Stimulated activated naive CD8-positive, alpha-beta T cell treated with anti-CD3 and anti-CD28 coated beads, Interleukin-15, amount 100 ng/mL, for 72 hours (primary cell): Measurements from ENCODE around the gene PDZD8.
"Not testable (repeated sequence)": the region's sequence is repeated elsewhere in the genome, so short reads cannot be mapped to it uniquely, and the experiment has no call there.

Experiments
- ATAC-seq: fragments of 150-1000 bp; cut with Tn5 transposase; 2 replicates; pipeline ENCODE4 v1.10.0; 2021; ENCODE audit warnings: mild to moderate bottlenecking, moderate library complexity
- DNase-seq, 2 donors: peaks; one replicate each; pipeline ENCODE4 v3.0.0; 2021 to 2022
- H3K27ac Mint-ChIP-seq, 2 donors: one replicate each; pipeline ENCODE4 v1.8.0; 2022; ENCODE audit warnings: mild to moderate bottlenecking in 2 of 2, mixed read lengths in 2 of 2, moderate library complexity in 2 of 2
- H3K27me3 Mint-ChIP-seq: one replicate; pipeline ENCODE4 v1.8.0; 2022; ENCODE audit warnings: mixed read lengths
- H3K4me1 Mint-ChIP-seq: one replicate; pipeline ENCODE4 v1.8.0; 2022; ENCODE audit warnings: mild to moderate bottlenecking, mixed read lengths
- H3K4me3 Mint-ChIP-seq, 2 donors: one replicate each; pipeline ENCODE4 v1.8.0; 2022; ENCODE audit warnings: mild to moderate bottlenecking in 2 of 2, mixed read lengths in 2 of 2, moderate library complexity in 1 of 2
- H3K9me3 Mint-ChIP-seq, 2 donors: one replicate each; pipeline ENCODE4 v1.8.0; 2022; ENCODE audit warnings: mixed read lengths in 2 of 2

Gene PDZD8

DNA sequence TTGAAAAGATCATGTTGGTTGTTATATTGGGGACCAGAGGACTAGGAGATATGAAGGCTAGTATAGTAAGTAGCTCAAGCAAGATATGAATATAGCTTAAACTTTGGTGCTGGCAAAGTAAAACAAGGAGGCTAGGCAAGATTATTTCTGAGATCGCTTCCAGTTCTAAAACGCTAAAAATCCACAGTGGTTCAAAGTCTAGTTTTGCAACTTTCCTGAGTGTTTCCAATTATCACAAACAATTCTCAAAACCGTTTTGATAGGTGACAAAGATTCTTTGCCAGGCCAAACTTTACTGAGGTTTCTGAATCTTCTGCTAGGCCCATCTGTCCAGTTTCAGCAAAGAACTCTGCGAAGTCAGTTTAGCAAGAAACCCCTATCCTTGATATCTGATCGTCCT lies 35.3 kb downstream of the PDZD8 start:
- ATAC-seq: no peak
- H3K4me3 Mint-ChIP-seq: no peak overlapping the region
- no peak for DNase-seq
- H3K27ac Mint-ChIP-seq: no peak overlapping the region
- H3K9me3 Mint-ChIP-seq: peaks cover 0 to 5% of the 10 kb centered on the region in 2 donors
- peaks cover 13% of the 10 kb centered on the region for H3K4me1 Mint-ChIP-seq
- no peaks in the 10 kb centered on the region for H3K27me3 Mint-ChIP-seq

DNA sequence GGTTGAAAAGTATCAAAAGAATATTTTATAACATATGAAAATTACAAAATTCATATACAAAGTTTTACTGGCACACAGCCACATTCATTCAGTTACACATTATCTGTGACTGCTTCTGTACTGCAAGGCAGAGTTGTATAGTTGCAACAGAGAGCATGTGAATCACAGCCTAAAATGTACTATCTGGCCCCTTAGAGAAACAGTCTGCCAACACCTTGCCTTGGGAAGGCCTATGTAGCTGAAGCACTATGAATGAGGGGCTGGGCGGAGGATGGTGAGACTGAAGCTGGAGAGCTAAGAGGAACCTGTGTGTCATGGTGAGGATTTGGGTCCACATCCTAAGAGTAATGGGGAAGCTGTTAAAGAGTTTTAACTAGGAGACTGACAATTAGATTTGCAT lies 35.7 kb downstream of the PDZD8 start:
- H3K4me1 Mint-ChIP-seq: peaks cover 12% of the 10 kb centered on the region
- no peak for DNase-seq

DNA sequence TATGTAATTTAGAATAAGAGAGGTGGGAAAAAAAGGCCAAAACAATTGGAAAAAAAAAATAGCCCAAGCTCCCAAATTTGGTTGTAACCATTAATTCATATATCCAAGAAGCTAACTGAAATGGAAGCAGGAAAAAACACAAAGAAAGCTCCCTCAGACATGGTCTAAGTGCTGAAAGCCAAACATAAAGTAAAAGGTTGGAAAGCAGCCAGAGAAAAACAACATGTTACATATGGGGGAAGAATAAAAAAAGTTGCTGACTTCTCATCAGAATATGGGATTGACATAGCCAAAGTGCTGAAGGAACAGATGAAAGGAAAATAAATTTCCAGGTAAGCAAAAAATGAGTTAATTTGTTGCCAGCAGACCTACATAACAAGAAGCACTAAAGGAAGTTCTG lies 40.3 kb downstream of the PDZD8 start:
- ATAC-seq (no peak), DNase-seq (no peak)
- peaks cover 0 to 14% of the 10 kb centered on the region in 2 donors for H3K9me3 Mint-ChIP-seq
- no peak overlapping the region for H3K4me3 Mint-ChIP-seq
- no peak overlapping the region for H3K27ac Mint-ChIP-seq
- no peaks in the 10 kb centered on the region for H3K4me1 Mint-ChIP-seq
- no peaks in the 10 kb centered on the region for H3K27me3 Mint-ChIP-seq

More for the DNA sequence above, 35.7 kb downstream of the PDZD8 start:
- ATAC-seq: no peak
- H3K4me3 Mint-ChIP-seq: no peak overlapping the region
- no peak overlapping the region for H3K27ac Mint-ChIP-seq
- peaks cover 0 to 9% of the 10 kb centered on the region in 2 donors for H3K9me3 Mint-ChIP-seq
- H3K27me3 Mint-ChIP-seq: no peaks in the 10 kb centered on the region

DNA sequence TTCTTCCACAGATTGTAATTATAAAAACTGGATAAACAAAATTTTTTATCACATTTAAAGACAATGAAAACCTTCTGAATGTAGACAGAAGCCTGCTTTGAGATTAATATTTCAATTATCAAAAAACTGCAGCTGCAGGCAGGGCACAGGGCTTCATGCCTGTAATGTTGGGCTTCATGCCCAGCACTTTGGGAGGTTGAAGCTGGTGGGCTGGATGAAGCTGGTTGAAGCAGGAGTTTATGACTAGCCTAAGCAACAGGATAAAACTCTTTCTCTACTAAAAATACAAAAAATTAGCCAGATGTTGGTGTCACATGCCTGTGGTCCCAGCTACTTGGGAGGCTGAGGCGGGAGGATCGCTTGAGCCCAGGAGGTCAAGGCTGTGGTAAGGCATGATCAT lies 41.2 kb downstream of the PDZD8 start:
- H3K27ac Mint-ChIP-seq: no peak overlapping the region
- DNase-seq (no peak), ATAC-seq (no peak)
- H3K4me1 Mint-ChIP-seq: no peaks in the 10 kb centered on the region
- H3K4me3 Mint-ChIP-seq: no peak overlapping the region
- H3K27me3 Mint-ChIP-seq: no peaks in the 10 kb centered on the region
- H3K9me3 Mint-ChIP-seq: peaks cover 0 to 14% of the 10 kb centered on the region in 2 donors

DNA sequence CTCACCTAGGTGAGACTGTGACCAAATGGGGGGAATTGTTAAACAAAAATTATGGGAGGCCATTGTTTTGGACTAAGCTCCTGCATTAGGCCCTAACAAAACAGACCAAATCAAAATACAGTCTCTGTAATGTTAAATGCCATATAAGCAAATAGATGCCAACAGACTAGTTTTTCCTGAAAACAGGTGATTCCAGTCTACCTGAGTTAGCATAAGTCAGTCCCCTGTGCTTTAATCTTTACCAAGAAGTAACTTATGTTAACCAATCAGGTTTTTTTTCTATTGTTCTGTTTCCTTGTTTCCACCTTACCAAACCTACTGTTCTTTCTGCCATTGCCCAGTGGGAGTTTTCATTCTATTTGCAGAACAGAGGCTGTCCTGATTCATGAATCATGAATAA lies 48.0 kb downstream of the PDZD8 start:
- no peaks in the 10 kb centered on the region for H3K27me3 Mint-ChIP-seq
- ATAC-seq (no peak), DNase-seq (no peak)
- H3K4me1 Mint-ChIP-seq: no peaks in the 10 kb centered on the region
- H3K4me3 Mint-ChIP-seq: no peak overlapping the region
- H3K27ac Mint-ChIP-seq: no peak overlapping the region
- peaks cover 0 to 7% of the 10 kb centered on the region in 2 donors for H3K9me3 Mint-ChIP-seq

DNA sequence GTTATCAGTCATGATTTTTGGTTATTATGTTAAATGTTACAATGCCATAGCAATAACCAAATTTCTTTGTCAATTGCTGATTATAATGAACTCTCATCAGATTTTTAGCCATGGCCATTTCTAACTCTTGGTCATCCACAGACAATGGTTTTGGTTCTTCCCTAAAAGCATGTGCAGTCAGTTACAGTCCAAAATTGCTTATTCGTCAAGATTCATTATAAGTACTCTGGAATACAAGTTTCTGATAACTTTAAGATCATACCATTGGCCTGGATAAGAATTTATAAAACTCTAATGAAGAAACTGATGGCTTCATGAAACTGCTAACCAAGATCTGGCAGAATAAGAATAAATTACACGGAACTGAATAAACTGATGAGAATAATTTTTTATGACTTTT lies 50.9 kb downstream of the PDZD8 start:
- no peak for ATAC-seq
- DNase-seq: no peak
- H3K4me1 Mint-ChIP-seq: no peaks in the 10 kb centered on the region
- no peaks in the 10 kb centered on the region for H3K27me3 Mint-ChIP-seq
- no peak overlapping the region for H3K4me3 Mint-ChIP-seq
- H3K9me3 Mint-ChIP-seq: peaks cover 0 to 7% of the 10 kb centered on the region in 2 donors
- no peak overlapping the region for H3K27ac Mint-ChIP-seq

DNA sequence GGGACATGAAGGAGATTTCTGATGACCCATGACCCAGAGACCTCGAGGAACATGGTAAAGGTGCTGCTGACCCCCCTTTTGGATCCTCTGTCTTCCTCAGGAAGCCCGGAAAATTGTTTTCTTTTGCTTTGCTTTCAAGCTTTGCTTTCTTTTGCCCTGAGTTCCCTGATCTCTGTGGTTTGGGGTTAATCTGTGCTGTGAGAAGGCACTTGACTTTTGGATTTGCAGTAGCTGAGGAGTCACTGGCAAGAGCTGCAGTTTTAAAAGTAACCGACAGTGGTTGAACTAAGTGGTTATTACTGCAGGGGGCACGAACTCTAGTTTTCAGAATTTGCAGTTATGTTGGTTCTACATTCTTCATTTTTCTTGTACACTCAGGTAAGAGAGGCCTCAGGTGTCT lies 53.0 kb downstream of the PDZD8 start:
- no peak overlapping the region for H3K27ac Mint-ChIP-seq
- H3K27me3 Mint-ChIP-seq: no peaks in the 10 kb centered on the region
- no peaks in the 10 kb centered on the region for H3K4me1 Mint-ChIP-seq

DNA sequence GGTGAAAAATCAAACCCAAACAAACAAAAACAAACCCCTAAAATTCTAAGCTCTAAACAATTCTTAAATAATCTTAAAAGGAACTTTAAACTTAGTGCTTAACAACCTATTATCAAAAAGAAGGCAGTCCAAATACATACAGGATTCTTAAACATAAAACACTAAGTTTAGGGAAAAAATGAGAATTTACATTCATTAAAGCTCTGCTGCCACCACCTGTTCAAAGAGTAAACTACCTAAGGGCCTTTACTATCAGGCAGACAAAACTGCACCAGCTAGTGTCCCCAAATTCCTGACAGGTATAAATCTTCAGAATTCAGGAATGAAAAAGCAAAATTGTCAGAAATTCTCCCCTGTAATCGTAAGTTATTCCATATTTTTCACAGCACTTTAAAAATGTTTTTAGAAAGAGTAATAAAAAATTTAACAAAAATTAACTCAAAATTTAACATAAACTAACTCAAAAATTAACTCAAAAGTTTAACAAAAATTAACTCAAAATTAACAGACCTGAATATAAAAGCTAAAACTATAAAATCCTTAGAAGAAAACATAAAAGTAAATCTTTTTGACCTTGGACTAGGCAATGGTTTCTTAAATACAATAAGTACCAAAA lies 55.1 kb downstream of the PDZD8 start:
- DNase-seq: no peak
- Mint-ChIP-seq H3K4me3 (no peak overlapping the region), H3K9me3 (no peaks in the 10 kb centered on the region), H3K27me3 (no peaks in the 10 kb centered on the region), H3K4me1 (no peaks in the 10 kb centered on the region), H3K27ac (no peak overlapping the region)
- ATAC-seq: no peak

More for the DNA sequence above, 53.0 kb downstream of the PDZD8 start:
- peaks cover 0 to 7% of the 10 kb centered on the region in 2 donors for H3K9me3 Mint-ChIP-seq
- H3K4me3 Mint-ChIP-seq: no peak overlapping the region
- ATAC-seq: no peak
- no peak for DNase-seq

DNA sequence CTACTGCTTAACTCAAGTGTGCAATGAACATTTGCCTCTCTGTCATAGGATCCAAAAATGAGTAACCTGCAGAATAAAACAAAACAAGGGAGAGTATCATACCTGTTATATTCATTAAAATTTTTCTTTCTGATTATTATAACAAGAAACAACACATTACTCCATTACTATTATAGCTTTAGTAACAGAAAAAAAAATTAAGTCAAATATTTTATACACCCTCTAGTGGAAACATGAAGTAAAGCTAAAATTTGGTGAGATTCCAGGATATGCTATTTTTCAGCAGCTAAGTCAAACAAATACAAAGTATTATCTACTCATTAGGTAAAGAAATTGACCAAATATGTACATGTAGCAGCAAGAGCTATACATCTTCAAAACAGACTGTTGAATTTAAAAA lies 56.3 kb downstream of the PDZD8 start:
- Mint-ChIP-seq H3K4me3 (no peak overlapping the region), H3K27ac (no peak overlapping the region), H3K4me1 (no peaks in the 10 kb centered on the region), H3K9me3 (no peaks in the 10 kb centered on the region), H3K27me3 (no peaks in the 10 kb centered on the region)
- DNase-seq (no peak), ATAC-seq (no peak)

DNA sequence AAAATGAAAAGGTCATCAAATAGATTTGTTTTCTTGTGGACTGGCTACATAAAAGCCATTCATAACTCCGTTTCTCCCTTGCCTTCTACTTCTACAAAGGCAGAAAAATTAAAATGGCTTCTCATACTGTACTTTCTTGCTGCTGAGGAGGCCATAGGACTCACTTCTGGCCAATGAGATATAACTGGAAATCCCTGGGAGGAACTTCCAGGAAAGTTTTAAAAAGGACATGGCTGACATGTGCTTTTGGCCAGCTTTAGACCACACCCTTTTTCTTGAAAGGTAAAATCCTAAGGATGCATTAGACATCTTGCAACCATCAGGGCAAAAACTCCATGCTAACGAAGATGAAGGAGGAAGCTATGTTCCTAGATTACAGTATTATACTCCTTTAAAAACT lies 58.5 kb downstream of the PDZD8 start:
- peaks cover 4% of the 10 kb centered on the region for H3K4me1 Mint-ChIP-seq

DNA sequence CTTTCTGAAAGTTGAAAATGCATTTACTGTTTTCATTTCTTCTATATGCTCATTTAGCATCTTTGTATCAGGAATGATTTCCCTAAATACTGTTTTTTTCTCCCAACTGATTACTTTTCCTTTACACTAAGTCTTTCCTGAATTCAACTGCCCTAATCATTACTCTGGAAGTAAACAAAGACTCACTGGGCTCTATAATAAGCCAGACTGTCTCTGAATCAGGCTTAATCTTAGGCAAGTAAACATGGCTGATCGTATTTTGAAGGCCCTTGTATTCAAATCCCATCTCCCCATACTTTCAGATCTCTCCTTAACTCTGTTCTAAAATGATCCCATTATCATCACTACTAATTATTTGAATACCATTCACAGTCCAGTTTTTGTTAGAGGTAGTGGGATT lies 61.6 kb downstream of the PDZD8 start:
- Mint-ChIP-seq H3K27me3 (no peaks in the 10 kb centered on the region), H3K4me3 (no peak overlapping the region), H3K4me1 (peaks cover 22% of the 10 kb centered on the region), H3K27ac (no peak overlapping the region), H3K9me3 (no peaks in the 10 kb centered on the region)
- DNase-seq: no peak
- ATAC-seq: no peak

More for the DNA sequence above, 58.5 kb downstream of the PDZD8 start:
- H3K9me3 Mint-ChIP-seq: no peaks in the 10 kb centered on the region
- no peak for ATAC-seq
- DNase-seq: no peak
- no peak overlapping the region for H3K27ac Mint-ChIP-seq
- H3K4me3 Mint-ChIP-seq: no peak overlapping the region
- H3K27me3 Mint-ChIP-seq: no peaks in the 10 kb centered on the region

DNA sequence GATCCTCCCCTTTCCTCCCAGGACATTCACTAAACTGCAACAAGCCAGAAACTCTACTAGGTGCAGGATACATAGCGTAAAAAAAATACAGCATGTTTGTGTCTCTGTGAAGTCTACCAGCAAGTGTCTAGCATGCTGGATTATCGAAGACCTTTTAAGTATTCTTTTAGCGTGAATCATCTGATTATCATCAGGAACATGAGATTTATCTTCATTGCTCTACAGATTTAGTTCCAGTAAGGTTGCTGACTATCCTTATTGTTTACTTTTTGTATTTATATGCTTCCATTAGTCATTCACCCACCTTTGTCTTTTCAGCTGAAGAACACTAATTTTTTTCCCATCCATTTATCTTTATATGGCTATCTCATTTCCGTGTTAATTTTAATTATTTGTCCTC lies 62.8 kb downstream of the PDZD8 start:
- Mint-ChIP-seq H3K4me1 (peaks cover 22% of the 10 kb centered on the region), H3K4me3 (no peak overlapping the region), H3K27me3 (no peaks in the 10 kb centered on the region), H3K9me3 (no peaks in the 10 kb centered on the region), H3K27ac (no peak overlapping the region)
- no peak for DNase-seq
- ATAC-seq: no peak

DNA sequence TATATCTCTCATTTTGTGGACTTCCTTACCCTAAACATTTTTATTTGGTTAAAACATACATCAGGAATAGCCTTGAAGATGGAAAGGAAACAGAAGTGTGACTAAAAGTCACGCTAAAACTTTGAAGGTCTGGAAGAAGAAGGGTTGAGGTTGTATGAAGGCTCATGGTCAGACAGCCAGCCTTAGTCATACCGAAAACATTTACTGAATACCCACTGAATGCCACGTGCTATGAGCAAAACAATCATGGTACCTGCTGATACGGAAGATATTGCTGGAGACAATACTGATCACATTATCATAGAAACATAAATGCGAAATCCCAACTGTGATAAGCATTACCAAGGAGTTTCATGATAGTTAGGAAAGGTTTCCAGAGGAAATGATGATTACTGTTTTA lies 64.0 kb downstream of the PDZD8 start:
- H3K4me3 Mint-ChIP-seq: no peak overlapping the region
- DNase-seq (no peak), ATAC-seq (no peak)
- no peaks in the 10 kb centered on the region for H3K9me3 Mint-ChIP-seq
- H3K4me1 Mint-ChIP-seq: peaks cover 22% of the 10 kb centered on the region
- H3K27ac Mint-ChIP-seq: no peak overlapping the region
- no peaks in the 10 kb centered on the region for H3K27me3 Mint-ChIP-seq

DNA sequence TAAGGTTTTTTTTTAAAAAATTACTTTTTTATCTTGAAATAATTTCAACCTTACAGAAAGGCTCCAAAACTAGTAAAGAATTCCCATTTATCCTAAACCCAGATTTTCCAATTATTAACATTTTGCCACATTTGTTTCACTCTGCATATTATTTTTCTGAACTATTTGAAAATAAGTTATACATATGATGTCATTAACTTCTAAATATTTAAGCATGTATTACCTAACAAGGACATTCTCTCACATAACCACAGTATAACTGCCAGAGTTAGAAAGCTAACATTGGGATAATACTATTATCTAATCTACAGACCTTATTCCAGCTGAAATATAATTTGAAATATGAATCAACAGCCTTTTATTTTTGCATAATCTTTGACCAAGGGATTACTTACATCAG lies 68.6 kb downstream of the PDZD8 start:
- no peak for ATAC-seq
- Mint-ChIP-seq H3K4me1 (peaks cover 18% of the 10 kb centered on the region), H3K9me3 (peaks cover 7 to 19% of the 10 kb centered on the region in 2 donors), H3K27me3 (no peaks in the 10 kb centered on the region), H3K4me3 (no peak overlapping the region), H3K27ac (no peak overlapping the region)
- no peak for DNase-seq

DNA sequence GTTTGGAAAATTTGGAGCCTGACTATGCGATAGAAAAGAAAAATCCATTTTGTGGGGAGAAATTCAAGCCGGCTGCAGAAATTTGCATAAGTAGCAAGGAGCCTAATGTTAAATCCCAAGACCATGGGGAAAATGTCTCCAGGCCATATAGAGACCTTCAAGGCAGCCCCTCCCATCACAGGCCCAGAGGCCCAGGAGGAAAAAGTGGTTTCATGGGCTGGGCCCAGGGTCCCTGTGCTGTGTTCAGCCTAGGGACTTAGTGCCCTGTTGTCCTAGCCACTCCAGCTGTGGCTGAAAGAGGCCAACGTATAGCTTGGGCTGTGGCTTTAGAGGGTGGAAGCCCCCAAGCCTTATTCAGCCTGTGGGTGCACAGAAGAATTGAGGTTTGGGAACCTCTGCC lies 71.8 kb downstream of the PDZD8 start:
- DNase-seq, H3K4me3 Mint-ChIP-seq, ATAC-seq, H3K4me1 Mint-ChIP-seq, H3K27ac Mint-ChIP-seq, H3K27me3 Mint-ChIP-seq: not testable (repeated sequence)
- H3K9me3 Mint-ChIP-seq: peaks cover 7 to 29% of the 10 kb centered on the region in 2 donors

DNA sequence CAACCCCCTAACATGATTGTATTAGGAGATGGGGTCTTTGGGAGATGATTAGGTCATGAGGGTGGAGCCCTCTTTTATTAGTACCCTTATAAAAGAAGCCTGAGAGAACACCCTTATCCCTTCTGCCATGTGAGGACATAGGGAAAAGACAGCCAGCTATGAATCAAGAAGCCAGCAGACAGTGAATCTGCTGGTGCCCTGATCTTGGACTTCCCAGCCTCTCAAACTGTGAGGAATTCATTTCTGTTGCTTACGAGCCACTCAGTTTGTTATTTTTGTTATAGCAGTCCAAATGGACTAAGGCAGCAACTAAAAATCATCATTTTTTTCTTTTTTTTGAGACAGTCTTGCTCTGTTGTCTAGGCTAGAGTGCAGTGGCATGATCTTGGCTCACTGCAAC lies 74.6 kb downstream of the PDZD8 start:
- ATAC-seq (no peak), DNase-seq (no peak)
- no peaks in the 10 kb centered on the region for H3K4me1 Mint-ChIP-seq
- no peak overlapping the region for H3K27ac Mint-ChIP-seq
- H3K9me3 Mint-ChIP-seq: peaks cover 7 to 29% of the 10 kb centered on the region in 2 donors
- no peaks in the 10 kb centered on the region for H3K27me3 Mint-ChIP-seq
- H3K4me3 Mint-ChIP-seq: no peak overlapping the region

DNA sequence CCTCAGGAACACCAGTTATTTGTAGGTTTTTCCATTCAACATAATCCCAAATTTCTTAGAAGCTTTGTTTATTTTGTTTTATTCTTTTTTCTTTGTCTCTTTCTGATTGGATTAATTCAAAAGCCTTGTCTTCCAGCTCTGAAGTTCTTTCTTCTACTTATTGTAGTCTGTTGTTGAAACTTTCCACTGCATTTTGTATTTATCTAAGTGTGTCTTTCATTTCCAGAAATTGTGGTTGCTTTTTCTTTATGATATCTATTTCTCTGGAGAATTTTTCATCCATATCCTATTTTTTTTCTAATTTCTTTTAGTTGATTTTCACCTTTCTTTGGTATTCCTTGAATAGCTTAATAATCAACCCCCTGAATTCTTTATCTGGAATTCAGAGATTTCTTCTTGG lies 75.8 kb downstream of the PDZD8 start:
- no peak overlapping the region for H3K4me3 Mint-ChIP-seq
- DNase-seq (no peak), ATAC-seq (no peak)
- no peak overlapping the region for H3K27ac Mint-ChIP-seq
- H3K9me3 Mint-ChIP-seq: peaks cover 11 to 27% of the 10 kb centered on the region in 2 donors
- no peaks in the 10 kb centered on the region for H3K27me3 Mint-ChIP-seq
- H3K4me1 Mint-ChIP-seq: no peaks in the 10 kb centered on the region
